GM12878 (cell line): ENCODE measurements around the gene NOP14.

Source experiments
- EGR1 ChIP-seq, 2 experiments: IDR thresholded peaks; 1 replicate in 1 of 2; 2 replicates in 1 of 2; pipeline ENCODE4 v1.6.1; 2011 to 2012; ENCODE audit warnings: low read depth in 2 of 2, low read length in 2 of 2, borderline replicate concordance in 1 of 2, mild to moderate bottlenecking in 1 of 2, moderate library complexity in 1 of 2
- USF1 ChIP-seq: IDR thresholded peaks from 2 replicates; pipeline ENCODE4 v1.6.1; 2011; ENCODE audit warnings: borderline replicate concordance, low read depth, mild to moderate bottlenecking, moderate library complexity, mixed read lengths, low read length; ENCODE audit not compliant: insufficient read depth; ENCODE audit errors: extremely low read length
- YBX1 ChIP-seq: fragments of 450-650 bp; IDR thresholded peaks from 2 replicates; pipeline ENCODE4 v1.6.1; 2016; ENCODE audit warnings: antibody characterized with exemption

GRCh38 chr4:2923668-2924173 is 39.5 kb downstream of the NOP14 start:
- TF ChIP-seq EGR1 (IDR thresholded peaks at IDR 0.05; ENCODE audit: borderline replicate concordance in 1 of 2, low read depth in 2 of 2, low read length in 2 of 2) (no peak), USF1 (no peak), YBX1 (no peak)
